ENCODE results near the gene CFAP97D2.
A peak's percentile ranks its signal among the peaks of the same experiment; 100 is the strongest.
"Not testable (repeated sequence)": the region's sequence is repeated elsewhere in the genome, so short reads cannot be mapped to it uniquely, and the experiment has no call there.

Gene CFAP97D2

GRCh38 chr13:114143806-114144605, 35.1 kb upstream of the CFAP97D2 start:
- no peak for DNase-seq (ENCODE audit: low spot score)

GRCh38 chr13:114144606-114145244, 34.3 kb upstream of the CFAP97D2 start:
- no peak for DNase-seq (ENCODE audit: low spot score)

GRCh38 chr13:114145256-114145655, 33.8 kb upstream of the CFAP97D2 start:
- DNase-seq (ENCODE audit: low spot score), result no peak

- DNase-seq (ENCODE audit: low spot score), result no peak
Observed at GRCh38 chr13:114145722-114146121, 33.3 kb upstream of the CFAP97D2 start.

- no peak for DNase-seq (ENCODE audit: low spot score)
Observed at GRCh38 chr13:114146173-114146572, 32.9 kb upstream of the CFAP97D2 start.

- DNase-seq (ENCODE audit: low spot score), result no peak
Observed at GRCh38 chr13:114146629-114147028, 32.4 kb upstream of the CFAP97D2 start.

GRCh38 chr13:114147803-114148520, 31.1 kb upstream of the CFAP97D2 start:
- DNase-seq (ENCODE audit: low spot score), result no peak

- no peak for DNase-seq (ENCODE audit: low spot score)
Observed at GRCh38 chr13:114148521-114148855, 30.6 kb upstream of the CFAP97D2 start.

- not testable (repeated sequence) for DNase-seq (ENCODE audit: low spot score)
Observed at GRCh38 chr13:114148886-114149285, 30.2 kb upstream of the CFAP97D2 start.

GRCh38 chr13:114149774-114150740, 29.0 kb upstream of the CFAP97D2 start:
- DNase-seq (ENCODE audit: low spot score), result no peak

GRCh38 chr13:114151031-114151430, 28.0 kb upstream of the CFAP97D2 start:
- DNase-seq (ENCODE audit: low spot score), result no peak

GRCh38 chr13:114151565-114152284, 27.3 kb upstream of the CFAP97D2 start:
- DNase-seq (ENCODE audit: low spot score), result no peak

GRCh38 chr13:114152285-114152645, 26.8 kb upstream of the CFAP97D2 start:
- DNase-seq (ENCODE audit: low spot score), result no peak

GRCh38 chr13:114152831-114153371, 26.2 kb upstream of the CFAP97D2 start:
- DNase-seq (ENCODE audit: low spot score), result peak; percentile 79

- no peak for DNase-seq (ENCODE audit: low spot score)
Observed at GRCh38 chr13:114153485-114154080, 25.5 kb upstream of the CFAP97D2 start.

GRCh38 chr13:114154476-114154875, 24.6 kb upstream of the CFAP97D2 start:
- no peak for DNase-seq (ENCODE audit: low spot score)

GRCh38 chr13:114155320-114155719, 23.7 kb upstream of the CFAP97D2 start:
- no peak for DNase-seq (ENCODE audit: low spot score)

- DNase-seq (ENCODE audit: low spot score), result no peak
Observed at GRCh38 chr13:114155926-114156883, 22.9 kb upstream of the CFAP97D2 start.

GRCh38 chr13:114157869-114158495, 21.1 kb upstream of the CFAP97D2 start:
- no peak for DNase-seq (ENCODE audit: low spot score)
